GM12878 (cell line): Measurements from ENCODE around the gene PMP22.

ENCODE experiments used
- FOXK2 ChIP-seq: fragments of 450-650 bp; IDR thresholded peaks from 2 replicates; pipeline ENCODE4 v1.6.1; 2017; ENCODE audit warnings: mild to moderate bottlenecking, moderate library complexity
- POLR2A ChIP-seq: IDR thresholded peaks from 2 replicates; pipeline ENCODE4 v1.6.1; 2011; ENCODE audit warnings: low read depth, mild to moderate bottlenecking, low read length

DNA sequence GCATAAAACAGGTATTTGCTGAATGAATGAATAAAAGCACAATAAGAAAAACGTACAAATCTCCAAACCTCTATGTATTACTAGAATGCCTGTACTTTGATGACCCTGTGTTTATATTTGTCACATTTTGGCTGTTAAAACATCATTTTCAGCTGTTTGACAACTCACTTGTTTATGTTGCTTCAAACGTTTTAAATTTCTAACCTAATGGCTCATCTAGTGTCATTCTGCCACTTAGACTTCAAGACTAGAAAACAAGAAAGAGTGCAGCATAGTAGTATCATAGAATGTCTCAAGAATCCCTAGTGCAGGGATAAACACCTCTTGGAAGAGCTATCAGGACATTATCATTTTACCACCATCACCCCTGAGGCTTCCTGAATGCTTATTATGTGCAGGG is 19.4 kb upstream of the PMP22 start:
- TF ChIP-seq FOXK2 (no peak), POLR2A (no peak)
